ENCODE measurements around the gene IL13RA2.

The IL13RA2 gene, protein sequence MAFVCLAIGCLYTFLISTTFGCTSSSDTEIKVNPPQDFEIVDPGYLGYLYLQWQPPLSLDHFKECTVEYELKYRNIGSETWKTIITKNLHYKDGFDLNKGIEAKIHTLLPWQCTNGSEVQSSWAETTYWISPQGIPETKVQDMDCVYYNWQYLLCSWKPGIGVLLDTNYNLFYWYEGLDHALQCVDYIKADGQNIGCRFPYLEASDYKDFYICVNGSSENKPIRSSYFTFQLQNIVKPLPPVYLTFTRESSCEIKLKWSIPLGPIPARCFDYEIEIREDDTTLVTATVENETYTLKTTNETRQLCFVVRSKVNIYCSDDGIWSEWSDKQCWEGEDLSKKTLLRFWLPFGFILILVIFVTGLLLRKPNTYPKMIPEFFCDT

DNA sequence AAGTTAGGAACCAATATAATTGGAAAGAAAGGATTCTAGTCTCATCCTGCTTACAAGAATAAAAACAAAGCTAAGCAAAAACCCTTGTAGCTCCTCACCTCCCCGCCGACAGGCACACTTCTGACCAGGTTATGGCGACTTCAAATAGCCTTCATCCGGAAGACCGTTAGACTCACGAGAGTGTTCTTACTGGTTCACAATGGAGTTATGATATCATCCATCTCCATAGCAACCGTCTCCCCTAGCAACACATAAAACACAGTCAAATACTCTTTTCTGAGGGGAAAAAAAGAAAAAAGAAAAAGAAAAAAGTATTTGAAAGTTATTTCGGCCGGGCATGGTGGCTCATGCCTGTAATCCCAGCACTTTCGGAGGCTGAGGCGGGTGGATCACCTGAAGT, at the start of gene IL13RA2:
TSS of gene IL13RA2 (minus strand) at position 162 of the 400 bp plus-strand sequence. CDS start 347 bp downstream, outside the sequence.
- DNase-seq (ENCODE audit: low read depth), result no peak

DNA sequence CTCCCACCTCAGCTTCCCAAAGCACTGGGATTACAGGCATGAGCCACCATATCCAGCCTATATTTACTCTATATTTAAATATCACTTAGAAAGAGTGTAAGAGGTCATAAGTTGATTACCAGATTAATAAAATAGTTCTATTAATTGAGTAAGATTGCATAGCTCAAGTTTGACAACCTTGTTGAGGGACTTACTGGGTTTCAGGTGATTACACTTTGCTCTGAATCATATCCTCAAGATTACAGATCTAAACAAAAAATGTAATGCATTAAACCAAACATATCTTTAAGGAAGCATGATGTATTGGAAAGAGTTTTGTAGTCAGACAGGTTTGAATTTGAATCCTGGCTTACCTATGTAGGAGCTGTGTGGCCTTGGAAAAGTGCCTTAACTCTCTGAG, 47.9 kb upstream of the IL13RA2 start:
- no peak for DNase-seq (ENCODE audit: low read depth)

DNA sequence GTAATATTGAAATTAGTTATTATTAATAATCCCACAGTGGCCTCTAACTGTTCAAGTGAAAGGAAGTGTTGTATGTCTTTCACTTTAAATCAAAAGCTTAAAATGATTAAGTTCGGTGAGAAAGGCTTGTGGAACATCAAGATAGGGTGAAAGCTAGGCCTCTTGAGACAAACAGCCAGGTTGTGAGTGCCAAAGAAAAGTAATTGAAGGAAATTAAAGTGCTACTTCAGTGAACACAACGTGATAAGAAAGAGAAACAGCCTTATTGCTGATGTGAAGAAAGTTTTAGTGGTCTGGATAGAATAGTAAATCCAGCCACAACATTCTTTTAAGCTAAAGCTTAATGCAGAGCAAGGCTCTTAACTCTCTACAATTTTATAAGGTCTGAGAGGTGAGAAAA, 42.6 kb upstream of the IL13RA2 start:
- DNase-seq (ENCODE audit: low read depth), result no peak

- peak; percentile 89 for DNase-seq (ENCODE audit: low read depth)
Observed at GRCh38 chrX:115058276-115058675, 40.9 kb upstream of the IL13RA2 start.

- DNase-seq (ENCODE audit: low read depth), result peak; percentile 8
Observed at GRCh38 chrX:115054876-115055275, 37.5 kb upstream of the IL13RA2 start.

GRCh38 chrX:115053223-115053622, 35.8 kb upstream of the IL13RA2 start:
- DNase-seq (ENCODE audit: low read depth), result no peak

GRCh38 chrX:115047715-115048114, 30.3 kb upstream of the IL13RA2 start:
- peak; percentile 59 for DNase-seq (ENCODE audit: low read depth)

DNA sequence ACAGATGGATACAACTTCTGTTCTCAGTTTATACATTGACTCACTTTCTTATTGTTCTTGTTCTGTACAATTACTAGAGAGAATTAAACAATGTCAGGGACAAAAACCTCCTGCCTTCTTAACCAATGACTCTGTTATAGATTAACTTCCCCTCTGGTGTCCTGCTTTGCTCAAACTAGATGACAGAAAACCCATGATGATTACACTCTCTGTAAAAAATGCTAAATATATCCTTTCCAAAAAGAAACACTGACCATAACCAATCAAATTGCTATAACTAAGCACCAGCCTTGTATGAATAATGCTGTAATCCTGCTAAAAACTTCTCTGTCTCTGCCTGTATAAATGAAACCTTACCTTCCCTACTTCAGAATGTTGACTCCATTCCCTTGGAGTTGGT, 29.8 kb upstream of the IL13RA2 start:
- DNase-seq (ENCODE audit: low read depth), result peak; percentile 49

DNA sequence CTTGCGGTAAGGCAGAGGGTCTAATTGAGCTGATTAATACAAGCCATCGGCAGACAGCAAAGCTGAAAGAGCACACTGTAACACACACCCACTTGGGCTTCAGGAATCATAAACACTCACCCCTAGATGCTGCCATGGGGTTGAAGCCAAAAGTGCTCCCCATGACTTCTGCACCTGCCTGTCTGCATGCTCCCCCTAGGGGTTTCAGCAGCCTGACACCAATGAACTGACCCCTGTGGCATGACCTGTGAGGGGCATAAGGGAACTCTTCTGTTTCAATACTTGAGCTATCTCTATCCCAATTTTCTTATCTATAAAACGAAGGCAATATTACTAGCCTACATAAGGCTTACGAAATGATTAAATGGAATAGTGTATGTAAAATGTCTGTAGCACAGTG, 23.0 kb upstream of the IL13RA2 start:
- no peak for DNase-seq (ENCODE audit: low read depth)

GRCh38 chrX:115038406-115038805, 21.0 kb upstream of the IL13RA2 start:
- no peak for DNase-seq (ENCODE audit: low read depth)

DNA sequence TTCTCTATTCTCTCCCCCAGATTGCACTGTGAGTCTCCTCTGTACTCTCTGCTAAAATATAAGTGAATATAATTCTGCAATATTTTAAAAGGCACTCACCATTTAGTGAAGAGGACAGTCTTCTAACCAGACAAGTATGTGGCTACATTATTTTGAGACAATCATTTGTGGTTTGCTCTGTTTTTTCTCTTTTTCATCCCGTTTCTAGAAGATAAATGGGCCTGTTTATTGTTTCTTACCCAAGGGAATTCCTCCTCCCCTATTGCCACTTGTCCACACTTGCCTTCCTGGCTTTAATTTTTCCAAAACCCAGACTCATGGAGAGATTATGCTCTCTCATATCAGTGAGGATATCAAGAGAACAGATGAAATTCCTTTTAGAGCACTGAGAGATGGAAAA, 18.6 kb upstream of the IL13RA2 start:
- DNase-seq (ENCODE audit: low read depth), result no peak

GRCh38 chrX:115031989-115032388, 14.6 kb upstream of the IL13RA2 start:
- peak; percentile 23 for DNase-seq (ENCODE audit: low read depth)

GRCh38 chrX:115030625-115031024, 13.2 kb upstream of the IL13RA2 start:
- no peak for DNase-seq (ENCODE audit: low read depth)

DNA sequence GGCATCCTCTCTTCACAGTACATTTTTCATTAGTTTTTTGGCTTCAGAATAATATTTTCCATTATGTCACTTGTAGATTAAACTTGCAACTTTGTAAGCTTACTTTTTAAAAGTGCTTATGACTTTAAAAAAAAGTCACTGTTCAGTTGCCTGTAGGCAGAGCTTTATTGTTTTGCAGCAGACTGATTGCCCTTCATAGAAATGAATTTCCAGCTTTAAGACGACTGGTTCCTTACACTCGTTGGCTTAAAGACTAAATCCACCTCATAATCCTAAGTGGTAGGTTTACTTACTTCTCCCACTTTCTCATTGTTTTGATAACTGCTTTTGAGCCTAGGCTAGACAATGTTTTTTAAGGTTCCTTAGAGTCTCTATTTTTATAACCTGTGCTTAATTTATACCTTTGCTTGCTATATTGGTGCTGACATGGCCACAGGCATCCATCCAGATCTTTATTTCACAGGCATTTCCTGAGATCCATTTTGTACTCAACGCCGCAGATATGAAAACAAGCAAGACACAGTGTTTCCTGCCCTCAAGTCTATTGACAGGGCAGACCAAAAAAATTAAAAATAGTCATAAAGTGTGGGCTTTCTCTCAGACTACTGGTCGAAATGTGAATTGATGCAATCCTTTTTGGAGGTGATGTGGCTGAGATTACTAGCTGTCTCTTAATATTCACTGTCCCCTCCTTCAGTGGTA, 12.6 kb upstream of the IL13RA2 start:
- DNase-seq (ENCODE audit: low read depth), result peak; percentile 50

DNA sequence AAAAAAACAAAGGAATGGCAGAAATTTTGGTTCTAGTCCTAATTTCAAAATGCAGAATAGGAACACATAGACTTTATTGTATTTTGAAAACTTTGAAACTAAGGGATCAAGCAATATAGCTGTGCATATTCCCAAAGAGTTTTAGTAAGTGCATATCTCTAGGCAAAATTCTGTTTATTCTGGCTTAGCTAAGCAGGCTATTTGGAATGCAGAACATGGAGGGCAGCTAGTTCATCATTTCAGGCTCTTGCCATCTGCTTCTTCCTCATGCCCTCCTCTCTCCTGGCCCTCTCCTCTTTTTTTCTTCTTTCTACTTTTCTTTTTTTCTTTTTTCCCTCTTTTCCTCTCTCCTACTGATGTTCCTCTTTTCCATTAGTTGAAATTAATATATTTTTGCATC, 12.0 kb upstream of the IL13RA2 start:
- no peak for DNase-seq (ENCODE audit: low read depth)

DNA sequence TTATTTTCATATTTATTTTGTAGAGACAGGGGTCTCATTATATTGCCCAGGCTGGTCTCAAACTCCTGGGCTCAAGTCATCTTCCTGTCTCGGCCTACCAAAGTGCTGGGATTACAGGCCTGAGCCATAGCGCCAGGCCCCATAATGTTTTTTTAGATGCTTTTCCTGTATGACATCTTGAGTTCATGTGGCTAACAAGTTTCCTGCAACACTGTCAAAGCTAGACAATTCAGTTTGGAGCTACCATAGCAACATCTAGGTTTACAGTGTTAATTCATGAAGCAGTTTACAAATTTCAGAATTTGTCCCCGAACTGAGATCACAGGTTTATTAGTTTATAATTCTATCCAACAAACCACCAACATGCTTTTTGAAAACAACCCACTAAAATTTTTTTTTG, 6.4 kb upstream of the IL13RA2 start:
- peak; percentile 16 for DNase-seq (ENCODE audit: low read depth)

- DNase-seq (ENCODE audit: low read depth), result peak; percentile 79
Observed at GRCh38 chrX:115023139-115023538, 5.7 kb upstream of the IL13RA2 start.

GRCh38 chrX:115021121-115021520, 3.7 kb upstream of the IL13RA2 start:
- no peak for DNase-seq (ENCODE audit: low read depth)

GRCh38 chrX:115018944-115019343, 1.5 kb upstream of the IL13RA2 start:
- DNase-seq (ENCODE audit: low read depth), result no peak

DNA sequence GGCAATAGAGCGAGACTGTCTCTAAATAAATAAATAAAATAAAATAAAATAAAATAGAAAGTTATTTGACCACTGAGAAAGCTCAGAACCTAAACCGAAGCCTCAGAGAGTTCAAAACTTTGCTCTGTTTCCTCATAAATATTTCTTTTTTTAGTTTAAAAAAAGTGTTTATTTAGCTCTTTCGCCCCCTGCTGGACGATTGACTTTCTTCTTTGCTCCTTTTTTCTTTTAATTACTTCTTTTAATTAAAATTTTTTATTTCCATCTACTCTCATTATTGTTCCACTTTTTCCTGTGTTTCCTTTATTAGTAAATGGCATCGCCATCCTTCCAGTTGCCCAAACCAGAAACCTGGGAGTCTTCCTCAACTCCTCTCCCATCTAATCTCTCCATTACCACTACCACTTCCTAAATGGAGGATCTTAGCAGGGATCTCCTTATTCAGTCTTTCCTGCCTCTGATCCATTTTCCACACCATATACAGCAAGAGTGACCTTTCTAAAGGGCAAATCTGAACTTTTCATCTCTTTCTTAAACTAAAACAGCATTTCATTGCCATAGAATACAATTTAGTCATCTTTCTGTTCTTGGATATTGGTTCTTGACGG, 728 bp upstream of the IL13RA2 start:
- no peak for DNase-seq (ENCODE audit: low read depth)

DNA sequence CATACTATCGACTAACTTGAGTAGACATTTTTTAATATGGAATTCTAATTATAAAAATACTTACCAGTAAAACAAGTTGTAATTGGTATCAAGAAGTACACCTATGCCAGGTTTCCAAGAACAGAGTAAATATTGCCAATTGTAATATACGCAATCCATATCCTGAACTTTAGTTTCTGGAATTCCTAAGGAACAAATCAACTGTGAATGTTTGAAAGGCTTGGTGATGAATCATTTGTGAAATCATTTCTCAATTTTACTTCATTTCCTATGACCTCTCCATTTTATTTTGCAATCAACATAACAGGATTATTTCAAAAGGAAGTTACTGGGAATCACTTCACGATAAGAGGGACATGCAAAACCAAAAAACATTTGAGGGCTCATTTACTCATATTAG, 3.7 kb downstream of the IL13RA2 start:
- peak; percentile 52 for DNase-seq (ENCODE audit: low read depth)

DNA sequence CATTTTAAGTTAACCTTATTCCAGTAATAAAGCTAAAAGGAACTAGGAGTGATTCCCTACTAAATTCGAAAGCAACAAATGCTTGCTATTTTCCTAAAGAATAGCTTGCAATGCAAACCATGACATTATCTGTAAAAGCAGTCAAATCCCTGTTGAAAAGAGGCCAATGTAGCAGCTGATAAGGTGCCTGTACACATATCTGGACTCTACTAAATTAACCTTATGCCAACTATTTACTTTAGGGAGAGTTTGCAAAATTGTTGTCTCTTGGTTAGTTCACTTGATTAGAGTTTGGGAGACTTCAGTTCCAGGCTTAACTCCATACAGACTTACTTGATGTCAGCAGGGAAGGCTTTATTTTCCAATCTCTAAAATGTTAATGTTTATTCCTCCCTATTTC, 6.0 kb downstream of the IL13RA2 start:
- no peak for DNase-seq (ENCODE audit: low read depth)

DNA sequence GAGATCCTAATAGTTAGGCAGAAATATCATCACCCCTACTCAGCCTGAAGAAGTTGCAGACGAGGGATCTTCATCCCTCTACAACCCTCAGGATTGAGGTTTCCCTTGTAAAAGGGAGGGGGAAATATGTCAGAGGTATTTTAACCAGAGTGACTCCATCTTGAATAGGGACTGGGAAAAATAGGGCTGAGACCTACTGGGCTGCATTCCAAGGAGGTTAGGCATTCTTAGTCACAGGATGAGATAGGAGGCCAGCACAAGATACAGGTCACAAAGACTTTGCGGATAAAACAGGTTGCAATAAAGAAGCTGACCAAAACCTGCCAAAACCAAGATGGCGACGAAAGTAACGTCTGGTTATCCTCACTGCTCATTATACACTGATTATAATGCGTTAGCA, 17.5 kb downstream of the IL13RA2 start:
- no peak for DNase-seq (ENCODE audit: low read depth)
